Skeletal muscle tissue (tissue), 4 donors: Measurements from ENCODE around the gene ZNF70. TPM values are rescaled to one million over a fixed set of nuclear protein-coding genes. Genes with fewer than 3 reads are reported as not detected.

Source experiments
- H3K27ac ChIP-seq: one replicate; pipeline ENCODE4 v1.7.0; 2013; ENCODE audit warnings: mild to moderate bottlenecking, low read depth, low read length, inconsistent platforms
- H3K27me3 ChIP-seq, 3 donors: one replicate each; pipeline ENCODE4 v1.7.0; 2013; ENCODE audit warnings: low read length in 3 of 3; ENCODE audit not compliant: control insufficient read depth in 3 of 3, insufficient read depth in 3 of 3
- H3K36me3 ChIP-seq, 3 donors: one replicate each; pipeline ENCODE4 v1.7.0; 2013; ENCODE audit warnings: low read length in 3 of 3; ENCODE audit not compliant: control insufficient read depth in 3 of 3, insufficient read depth in 3 of 3
- H3K4me1 ChIP-seq, 3 donors: one replicate each; pipeline ENCODE4 v1.7.0; 2013; ENCODE audit warnings: low read length in 3 of 3, mild to moderate bottlenecking in 3 of 3; ENCODE audit not compliant: control insufficient read depth in 3 of 3, insufficient read depth in 3 of 3
- H3K4me3 ChIP-seq, 3 donors: one replicate each; pipeline ENCODE4 v1.7.0; 2013; ENCODE audit warnings: low read length in 3 of 3
- H3K9ac ChIP-seq, 3 donors: one replicate each; pipeline ENCODE4 v1.7.0; 2013; ENCODE audit warnings: low read length in 3 of 3, mild to moderate bottlenecking in 3 of 3, moderate library complexity in 2 of 3, low read depth in 1 of 3
- H3K9me3 ChIP-seq, 3 donors: one replicate each; pipeline ENCODE4 v1.7.0; 2013; ENCODE audit warnings: low read length in 3 of 3; ENCODE audit not compliant: control insufficient read depth in 3 of 3
- total RNA-seq: library from RNA; depleted of rRNA; stranded (reverse); fragments of >200 nt; gene quantifications from one replicate; pipeline ENCODE4 v1.2.3, GENCODE V29; 2014
- donor health status: Osteomylitis.

The ZNF70 gene
- total RNA-seq, 1 donor from 2014 or later = 3.1 TPM

GRCh38 chr22:23722160-23722559 lies 28.8 kb downstream of the ZNF70 start:
- Histone ChIP-seq H3K9me3 (no peaks in the 10 kb centered on the region), H3K4me3 (no peak overlapping the region), H3K9ac (no peak overlapping the region), H3K36me3 (no peaks in the 10 kb centered on the region), H3K27ac (no peak overlapping the region), H3K4me1 (peaks cover 3 to 6% (median 3%) of the 10 kb centered on the region in 3 donors), H3K27me3 (no peaks in the 10 kb centered on the region)

GRCh38 chr22:23720855-23721254 lies 30.1 kb downstream of the ZNF70 start:
- Histone ChIP-seq H3K27me3 (no peaks in the 10 kb centered on the region), H3K27ac (no peak overlapping the region), H3K36me3 (no peaks in the 10 kb centered on the region), H3K9me3 (no peaks in the 10 kb centered on the region), H3K4me3 (no peak overlapping the region), H3K4me1 (peaks cover 6 to 13% (median 10%) of the 10 kb centered on the region in 3 donors), H3K9ac (no peak overlapping the region)

- Histone ChIP-seq H3K27me3 (no peaks in the 10 kb centered on the region), H3K27ac (no peak overlapping the region), H3K4me3 (no peak overlapping the region), H3K4me1 (peaks cover 6 to 19% (median 10%) of the 10 kb centered on the region in 3 donors), H3K9me3 (no peaks in the 10 kb centered on the region), H3K36me3 (peaks cover 6 to 10% (median 9%) of the 10 kb centered on the region in 3 donors), H3K9ac (no peak overlapping the region)
Measured at GRCh38 chr22:23718371-23719165, 32.3 kb downstream of the ZNF70 start.

DNA sequence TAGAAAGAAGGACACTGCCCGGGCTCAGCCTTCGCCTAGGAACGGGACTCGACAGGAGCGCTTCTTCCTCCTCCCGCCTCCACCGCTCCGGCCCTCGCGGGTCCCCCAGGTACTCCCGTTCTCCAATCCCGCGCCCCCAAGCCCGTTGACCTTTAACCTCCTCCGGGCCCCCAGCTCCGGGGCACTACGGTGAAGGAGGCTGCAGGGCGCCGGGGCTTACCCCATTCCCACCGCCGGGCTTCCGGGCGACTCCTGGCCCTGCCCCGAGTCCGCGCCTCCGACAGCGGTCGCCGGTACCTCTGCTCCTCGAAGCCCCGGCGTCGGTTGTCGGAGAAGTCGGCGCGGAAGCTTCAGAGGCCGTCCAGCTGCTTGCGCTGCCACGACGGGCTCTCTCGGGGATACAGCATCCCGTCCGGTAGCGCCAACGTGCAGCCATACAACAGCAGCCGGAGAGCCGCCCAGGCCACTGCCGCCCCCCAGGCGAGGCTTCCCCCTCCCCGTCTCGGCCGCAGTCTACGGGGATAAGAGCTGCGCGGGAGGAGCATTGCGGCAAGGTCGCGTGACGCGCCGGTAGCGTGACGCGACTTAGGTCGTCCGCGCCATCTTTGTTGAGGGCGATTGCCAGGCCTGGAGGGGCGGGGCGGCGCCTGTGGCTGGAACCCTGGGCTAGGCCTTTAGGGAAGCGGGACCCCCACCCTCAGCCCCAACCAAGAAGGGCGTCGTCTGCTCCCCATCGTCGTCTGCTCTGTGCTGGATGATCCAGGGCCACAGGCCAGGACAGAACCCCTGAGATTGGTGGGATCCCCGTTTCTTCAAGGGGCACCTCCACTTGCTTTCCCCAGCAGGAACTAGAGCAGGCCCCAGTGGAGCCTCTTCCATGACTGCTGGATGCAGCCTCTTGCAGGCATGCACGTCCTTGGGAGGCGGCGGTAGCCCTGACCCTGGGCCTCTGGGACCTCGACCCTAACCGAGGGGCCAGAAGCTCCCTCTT lies 33.8 kb downstream of the ZNF70 start:
- Histone ChIP-seq H3K9me3 (no peaks in the 10 kb centered on the region), H3K9ac (peak overlapping the region; percentile 84 to 89 (median 89)), H3K27ac (peak overlapping the region; percentile 70), H3K4me3 (peak overlapping the region; percentile 82 to 98 (median 97)), H3K4me1 (peaks cover 6 to 19% (median 10%) of the 10 kb centered on the region in 3 donors), H3K36me3 (peaks cover 12 to 16% (median 12%) of the 10 kb centered on the region in 3 donors), H3K27me3 (no peaks in the 10 kb centered on the region)

- H3K9ac ChIP-seq = no peak overlapping the region
- peak overlapping the region in 2 of 3 donors; percentile 97 to 98 for H3K4me3 ChIP-seq
- H3K27ac ChIP-seq = no peak overlapping the region
- H3K36me3 ChIP-seq = peaks cover 17 to 25% (median 22%) of the 10 kb centered on the region in 3 donors
- no peaks in the 10 kb centered on the region for H3K9me3 ChIP-seq
- peaks cover 6 to 19% (median 10%) of the 10 kb centered on the region in 3 donors for H3K4me1 ChIP-seq
- no peaks in the 10 kb centered on the region for H3K27me3 ChIP-seq
Measured at GRCh38 chr22:23715806-23716375, 35.0 kb downstream of the ZNF70 start.

DNA sequence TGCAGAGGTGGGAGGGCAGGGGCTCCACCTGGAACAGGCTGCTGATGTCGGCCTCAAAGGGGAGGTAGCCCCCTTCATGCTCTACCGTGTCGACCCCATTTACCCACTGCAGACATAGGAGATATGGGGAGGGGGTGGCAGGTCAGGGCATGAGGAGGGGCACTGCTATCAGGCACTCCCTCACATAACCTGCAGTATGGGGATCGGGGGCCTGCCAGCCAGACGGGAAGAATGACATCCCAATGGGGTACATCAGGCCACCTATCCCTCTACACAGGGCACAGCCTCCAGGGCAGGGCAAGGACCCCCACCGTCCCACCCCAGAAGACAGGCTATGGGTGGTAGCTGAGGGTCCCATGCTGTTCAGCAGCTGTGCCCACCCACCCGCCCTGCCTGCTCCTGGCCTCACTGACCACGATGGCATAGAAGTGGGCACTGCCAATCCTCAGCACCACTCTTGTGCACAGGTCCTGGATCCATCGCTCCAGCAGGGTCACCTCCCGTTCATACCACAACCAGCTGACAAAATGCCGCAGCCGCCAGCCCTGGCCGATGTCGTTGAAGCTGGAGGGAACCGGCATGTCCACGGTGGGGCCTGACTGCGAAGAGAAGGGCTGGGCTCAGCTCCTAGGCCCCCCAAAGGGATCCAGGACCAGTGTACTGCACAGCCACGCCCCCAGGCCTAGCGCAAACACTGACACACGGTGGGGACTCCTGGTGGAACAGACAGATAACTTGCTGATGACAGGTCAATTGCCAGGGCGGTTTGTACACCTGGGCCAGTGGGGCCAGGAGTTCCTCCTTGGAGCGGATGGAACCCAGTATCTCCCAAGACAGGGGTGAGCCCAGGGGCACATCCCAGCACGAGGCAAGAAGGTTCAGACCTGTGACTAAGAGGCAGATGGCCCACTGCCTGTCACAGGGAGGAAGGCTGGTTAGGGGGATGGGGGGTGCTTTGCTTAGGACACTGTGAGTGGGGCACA lies 36.0 kb downstream of the ZNF70 start:
- Histone ChIP-seq H3K9ac (peak overlapping the region in 1 of 3 donors; percentile 33), H3K9me3 (no peaks in the 10 kb centered on the region), H3K36me3 (peaks cover 19 to 35% (median 29%) of the 10 kb centered on the region in 3 donors), H3K27ac (no peak overlapping the region), H3K4me1 (peaks cover 6 to 19% (median 10%) of the 10 kb centered on the region in 3 donors), H3K4me3 (no peak overlapping the region), H3K27me3 (no peaks in the 10 kb centered on the region)

GRCh38 chr22:23713696-23714595 lies 37.0 kb downstream of the ZNF70 start:
- Histone ChIP-seq H3K4me3 (no peak overlapping the region), H3K36me3 (peaks cover 27 to 44% (median 39%) of the 10 kb centered on the region in 3 donors), H3K27ac (no peak overlapping the region), H3K9ac (no peak overlapping the region), H3K9me3 (no peaks in the 10 kb centered on the region), H3K27me3 (no peaks in the 10 kb centered on the region), H3K4me1 (peaks cover 6 to 19% (median 10%) of the 10 kb centered on the region in 3 donors)

DNA sequence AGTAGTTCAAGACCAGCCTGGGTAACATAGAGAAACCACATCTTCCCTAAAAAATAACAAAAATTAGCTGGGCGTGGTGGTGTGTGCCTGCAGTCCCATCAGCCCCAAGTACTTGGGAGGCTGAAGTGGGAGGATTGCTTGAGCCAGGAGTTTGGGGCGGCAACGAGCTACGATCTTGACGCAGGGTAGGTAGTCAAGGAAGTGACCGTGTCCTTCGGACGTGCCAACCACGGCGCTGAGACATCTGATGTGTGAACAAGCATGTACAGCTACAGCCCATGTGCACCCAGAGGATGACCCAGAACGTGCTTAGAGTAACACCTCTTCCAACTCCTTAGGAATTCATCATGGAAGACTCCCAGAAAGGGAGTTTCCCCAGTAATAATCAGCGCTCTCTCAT lies 38.7 kb downstream of the ZNF70 start:
- H3K27me3 ChIP-seq = no peaks in the 10 kb centered on the region
- H3K9ac ChIP-seq = no peak overlapping the region
- H3K4me1 ChIP-seq = peaks cover 2 to 14% (median 7%) of the 10 kb centered on the region in 3 donors
- no peak overlapping the region for H3K4me3 ChIP-seq
- H3K36me3 ChIP-seq = peaks cover 35 to 53% (median 48%) of the 10 kb centered on the region in 3 donors
- no peaks in the 10 kb centered on the region for H3K9me3 ChIP-seq
- no peak overlapping the region for H3K27ac ChIP-seq
